ENCODE measurements around the gene MPV17L.
"Not testable (repeated sequence)": the region's sequence is repeated elsewhere in the genome, so short reads cannot be mapped to it uniquely, and the experiment has no call there.

The MPV17L gene

GRCh38 chr16:15415511-15415985, 20.0 kb downstream of the MPV17L start:
- DNase-seq, result no peak

DNA sequence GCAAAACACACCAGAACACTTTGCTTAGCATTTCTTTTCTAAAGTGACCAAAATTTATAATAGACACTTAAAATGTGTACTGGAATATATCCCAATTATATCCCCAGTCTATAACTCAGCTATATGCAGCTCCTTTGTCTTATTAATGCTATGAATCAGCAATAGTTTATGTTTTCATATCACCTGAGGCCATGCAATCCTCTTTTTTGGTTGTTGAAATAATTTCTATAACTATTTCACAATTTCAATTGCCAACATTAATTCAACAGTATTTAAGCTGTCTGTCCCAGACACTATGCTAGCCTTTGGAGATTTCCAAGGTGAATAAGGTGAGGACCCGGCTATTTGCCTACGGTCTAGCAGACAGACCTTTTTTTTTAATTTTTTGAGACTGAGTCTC, 21.6 kb downstream of the MPV17L start:
- DNase-seq, result no peak

DNA sequence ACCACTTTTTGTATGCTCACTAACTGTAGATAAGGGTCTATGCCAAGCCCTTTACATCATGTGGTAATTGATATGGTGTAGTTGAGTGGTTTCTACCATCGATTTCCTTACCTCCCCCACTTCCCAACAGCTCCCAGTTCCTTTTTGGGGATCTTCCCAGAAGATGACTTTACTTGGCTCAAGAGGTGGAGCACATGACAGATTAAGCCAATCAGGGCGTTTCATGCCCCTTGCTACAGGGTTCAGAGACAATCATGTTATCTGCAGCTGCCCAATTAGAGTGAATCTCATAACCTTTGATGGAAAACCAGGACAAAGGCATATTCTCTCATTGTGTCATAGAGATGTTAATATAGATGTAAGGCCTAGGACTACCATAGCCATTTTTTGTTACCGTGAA, 22.7 kb downstream of the MPV17L start:
- DNase-seq, result no peak

- DNase-seq, result not testable (repeated sequence)
These were observed 26.1 kb downstream of the MPV17L start for GRCh38 chr16:15421696-15422095.

DNA sequence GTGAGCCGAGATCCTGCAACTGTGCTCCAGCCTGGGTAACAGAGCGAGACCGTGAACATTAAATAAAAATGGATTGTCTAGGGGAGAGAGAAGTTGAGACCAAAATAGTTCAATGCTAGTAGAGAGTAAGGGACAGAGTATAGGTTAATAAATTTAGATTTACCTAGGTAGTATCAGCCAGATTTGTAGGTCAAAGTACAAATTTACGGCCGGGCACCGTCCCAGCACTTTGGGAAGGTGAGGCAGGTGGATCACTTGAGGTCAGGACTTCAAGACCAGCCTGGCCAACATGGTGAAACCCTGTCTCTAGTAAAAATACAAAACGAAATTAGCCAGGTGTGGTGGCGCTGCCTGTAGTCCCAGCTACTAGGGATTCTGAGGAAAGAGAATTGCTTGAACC, 26.7 kb downstream of the MPV17L start:
- DNase-seq, result no peak

DNA sequence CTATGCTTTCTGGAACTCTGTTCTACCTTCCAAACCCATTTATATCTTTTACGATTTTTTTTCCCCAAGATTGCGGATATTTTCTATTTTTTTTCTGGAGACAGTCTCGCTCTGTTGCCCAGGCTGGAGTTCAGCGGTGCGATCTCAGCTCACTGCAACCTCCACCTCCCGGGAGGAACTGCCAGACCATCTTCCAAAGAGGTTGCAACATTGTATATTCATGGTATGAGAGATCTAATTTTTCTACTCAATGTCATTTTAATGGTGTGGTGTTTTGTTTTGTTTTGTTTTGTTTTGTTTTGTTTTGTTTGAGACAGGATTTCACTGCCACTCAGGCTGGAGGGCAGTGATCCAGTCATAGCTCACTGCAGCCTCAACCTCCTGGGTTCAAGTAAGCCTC, 30.3 kb downstream of the MPV17L start:
- DNase-seq, result no peak

GRCh38 chr16:15426796-15427195, 31.2 kb downstream of the MPV17L start:
- no peak for DNase-seq

GRCh38 chr16:15427648-15428239, 32.2 kb downstream of the MPV17L start:
- peak; percentile 59 for DNase-seq

- not testable (repeated sequence) for DNase-seq
These were observed 35.3 kb downstream of the MPV17L start for GRCh38 chr16:15430884-15431283.

DNA sequence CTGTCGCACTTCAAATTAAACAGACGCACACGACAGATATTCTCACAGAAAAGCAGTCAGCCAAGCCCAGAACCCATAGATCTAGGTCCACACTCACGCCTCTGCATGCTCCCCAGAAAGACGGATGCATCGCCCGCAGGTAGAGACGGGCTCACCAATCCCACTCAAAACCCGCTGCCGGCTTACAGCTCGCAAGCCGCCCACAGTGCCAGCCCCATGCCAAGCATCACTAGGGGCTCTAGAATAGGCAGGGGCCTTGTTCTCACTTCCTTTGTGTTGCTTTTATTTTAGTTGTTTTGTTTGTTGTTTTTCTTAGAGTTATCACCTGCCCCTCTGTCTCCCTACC, 38.5 kb downstream of the MPV17L start:
- DNase-seq, result no peak

- DNase-seq, result peak; percentile 53
These were observed 39.1 kb downstream of the MPV17L start, which contains the start of gene BMERB1 for GRCh38 chr16:15434425-15435215. BMERB1 (plus strand) TSS chr16:15434588; CDS start chr16:15434654, 66 bp downstream.

DNA sequence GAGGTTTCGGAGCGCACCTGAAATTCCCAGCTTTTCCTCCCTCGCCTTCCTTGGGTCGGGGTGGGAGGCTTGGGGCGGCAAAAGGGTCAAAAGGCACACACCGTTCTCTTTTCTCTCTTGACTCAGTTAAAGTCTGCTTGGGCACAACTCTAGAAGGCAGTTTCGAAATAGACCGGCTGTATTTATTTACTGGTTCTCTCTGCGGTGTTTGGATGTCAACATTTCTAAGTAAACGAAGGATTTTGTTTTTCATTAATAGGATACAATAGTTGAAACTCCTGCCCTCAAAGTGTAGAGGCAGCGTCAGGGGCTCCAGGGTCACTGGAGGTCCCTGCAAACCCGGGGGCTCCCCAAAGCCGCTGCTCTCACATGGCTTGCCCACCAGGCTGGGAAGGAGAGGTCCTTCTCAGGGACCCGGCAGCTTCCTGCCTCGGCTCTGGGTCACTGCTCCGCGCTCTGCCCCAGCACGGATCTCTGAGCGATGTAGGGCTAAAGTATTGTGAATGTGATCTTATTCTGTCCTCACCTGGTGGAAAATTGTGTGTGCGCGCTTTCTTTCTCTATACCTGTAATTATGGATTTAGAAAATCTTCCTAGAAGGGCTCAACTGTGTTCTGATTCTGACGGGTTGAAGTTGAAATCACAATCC, 39.8 kb downstream of the MPV17L start:
- no peak for DNase-seq

GRCh38 chr16:15439102-15439501, 43.5 kb downstream of the MPV17L start:
- DNase-seq, result no peak

DNA sequence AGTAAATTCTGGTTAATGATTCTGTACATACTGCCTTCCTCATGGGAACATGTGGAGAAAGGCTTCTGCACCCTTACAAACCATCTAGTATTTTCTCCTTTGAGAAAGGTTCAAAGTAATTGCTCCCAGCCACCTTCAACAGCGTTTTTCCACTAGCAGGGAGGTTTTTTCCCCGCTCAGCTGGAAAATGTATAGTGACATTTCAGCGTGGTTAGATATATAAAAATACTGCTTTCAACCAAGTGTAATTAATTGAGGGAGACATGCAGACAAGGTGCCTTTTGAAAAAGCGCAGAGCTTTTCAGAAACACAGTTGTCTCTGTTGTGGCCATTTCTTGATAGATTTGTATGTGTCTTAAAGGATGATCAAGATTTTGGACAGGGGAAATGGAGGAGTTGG, 44.0 kb downstream of the MPV17L start:
- DNase-seq, result no peak

- no peak for DNase-seq
These were observed 45.3 kb downstream of the MPV17L start for GRCh38 chr16:15440852-15441251.

DNA sequence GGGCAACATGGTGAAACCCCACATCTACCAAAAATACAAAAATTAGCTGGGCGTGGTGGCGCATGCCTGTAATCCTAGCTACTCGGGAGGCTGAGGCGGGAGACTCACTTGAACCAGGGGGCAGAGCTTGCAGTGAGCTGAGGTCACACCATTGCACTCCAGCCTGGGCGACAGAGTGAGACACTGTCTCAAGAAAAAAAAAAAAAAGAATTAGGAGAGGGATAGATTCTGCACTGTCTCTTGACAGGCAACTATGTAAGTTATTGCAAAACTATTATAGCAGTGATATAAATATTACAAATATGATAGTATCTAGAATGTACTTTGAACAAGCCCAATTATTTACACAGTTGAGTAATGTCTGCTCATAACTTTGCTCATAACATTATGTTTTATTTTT, 46.6 kb downstream of the MPV17L start:
- DNase-seq, result not testable (repeated sequence)

DNA sequence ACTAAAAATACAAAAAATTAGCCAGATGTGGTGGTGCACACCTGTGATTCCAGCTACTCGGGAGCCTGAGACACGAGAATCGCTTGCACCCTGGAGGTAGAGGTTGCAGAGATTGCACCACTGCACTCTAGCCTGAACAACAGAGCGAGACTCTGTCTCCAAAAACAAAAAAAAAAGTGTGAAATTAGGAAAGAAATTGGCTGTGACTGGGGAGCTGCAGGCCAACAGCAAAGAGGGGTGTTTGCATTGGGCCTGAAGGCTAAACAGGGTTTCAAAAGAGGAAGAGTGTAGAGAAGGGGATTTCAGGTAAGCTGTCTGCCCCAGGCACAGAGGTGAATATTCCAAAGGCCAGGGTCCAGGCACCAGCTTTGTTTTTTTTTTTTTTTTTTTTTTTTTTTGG, 48.2 kb downstream of the MPV17L start:
- no peak for DNase-seq

- no peak for DNase-seq
These were observed 48.7 kb downstream of the MPV17L start for GRCh38 chr16:15444264-15444663.

GRCh38 chr16:15445450-15445849, 49.9 kb downstream of the MPV17L start:
- no peak for DNase-seq

- DNase-seq, result no peak
These were observed 51.3 kb downstream of the MPV17L start for GRCh38 chr16:15446901-15447300.

DNA sequence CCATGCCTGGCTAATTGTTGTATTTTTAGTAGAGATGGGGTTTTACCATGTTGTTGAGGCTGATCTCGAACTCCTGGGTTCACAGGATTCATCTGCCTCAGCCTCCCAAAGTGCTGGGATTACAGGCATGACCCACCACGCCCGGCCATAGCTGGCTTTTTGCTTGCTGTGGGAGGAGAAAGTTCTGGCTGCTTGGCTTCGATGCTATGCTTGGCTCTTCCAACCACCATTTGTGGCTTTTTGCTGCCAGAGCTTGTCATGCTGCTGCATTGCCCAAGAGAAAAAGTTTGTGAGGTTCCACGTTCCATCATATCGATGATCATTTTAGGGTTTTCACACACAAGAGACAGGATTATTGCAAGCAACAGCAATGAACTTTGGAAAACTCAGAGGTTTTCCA, 55.1 kb downstream of the MPV17L start:
- DNase-seq, result no peak

- DNase-seq, result no peak
These were observed 55.7 kb downstream of the MPV17L start for GRCh38 chr16:15451098-15451731.

- no peak for DNase-seq
These were observed 56.8 kb downstream of the MPV17L start for GRCh38 chr16:15452246-15452855.
